Measurements from ENCODE around the gene GGTLC1.

- TF ChIP-seq HDAC2 (IDR thresholded peaks at IDR 0.05): no peak
- TF ChIP-seq MAFK (IDR thresholded peaks at IDR 0.05; ENCODE audit: partially characterized antibody): no peak
- TF ChIP-seq POLR2A (IDR thresholded peaks at IDR 0.05; ENCODE audit: low read length): no peak
- TF ChIP-seq, protein P1, sequence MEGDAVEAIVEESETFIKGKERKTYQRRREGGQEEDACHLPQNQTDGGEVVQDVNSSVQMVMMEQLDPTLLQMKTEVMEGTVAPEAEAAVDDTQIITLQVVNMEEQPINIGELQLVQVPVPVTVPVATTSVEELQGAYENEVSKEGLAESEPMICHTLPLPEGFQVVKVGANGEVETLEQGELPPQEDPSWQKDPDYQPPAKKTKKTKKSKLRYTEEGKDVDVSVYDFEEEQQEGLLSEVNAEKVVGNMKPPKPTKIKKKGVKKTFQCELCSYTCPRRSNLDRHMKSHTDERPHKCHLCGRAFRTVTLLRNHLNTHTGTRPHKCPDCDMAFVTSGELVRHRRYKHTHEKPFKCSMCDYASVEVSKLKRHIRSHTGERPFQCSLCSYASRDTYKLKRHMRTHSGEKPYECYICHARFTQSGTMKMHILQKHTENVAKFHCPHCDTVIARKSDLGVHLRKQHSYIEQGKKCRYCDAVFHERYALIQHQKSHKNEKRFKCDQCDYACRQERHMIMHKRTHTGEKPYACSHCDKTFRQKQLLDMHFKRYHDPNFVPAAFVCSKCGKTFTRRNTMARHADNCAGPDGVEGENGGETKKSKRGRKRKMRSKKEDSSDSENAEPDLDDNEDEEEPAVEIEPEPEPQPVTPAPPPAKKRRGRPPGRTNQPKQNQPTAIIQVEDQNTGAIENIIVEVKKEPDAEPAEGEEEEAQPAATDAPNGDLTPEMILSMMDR (IDR thresholded peaks at IDR 0.05): no peak
Observed at GRCh38 chr20:23966927-23967615, 21.5 kb downstream of the GGTLC1 start.

Data from A549 (cell line).